ENCODE data around the gene CAMSAP2. TPM values are rescaled to one million over a fixed set of nuclear protein-coding genes. Genes with fewer than 3 reads are reported as not detected.

Gene CAMSAP2
- polyA plus RNA-seq, 1 of the 3 experiments (the other 2 are of a cell fraction): 5.5 TPM

- TF ChIP-seq, protein P1, sequence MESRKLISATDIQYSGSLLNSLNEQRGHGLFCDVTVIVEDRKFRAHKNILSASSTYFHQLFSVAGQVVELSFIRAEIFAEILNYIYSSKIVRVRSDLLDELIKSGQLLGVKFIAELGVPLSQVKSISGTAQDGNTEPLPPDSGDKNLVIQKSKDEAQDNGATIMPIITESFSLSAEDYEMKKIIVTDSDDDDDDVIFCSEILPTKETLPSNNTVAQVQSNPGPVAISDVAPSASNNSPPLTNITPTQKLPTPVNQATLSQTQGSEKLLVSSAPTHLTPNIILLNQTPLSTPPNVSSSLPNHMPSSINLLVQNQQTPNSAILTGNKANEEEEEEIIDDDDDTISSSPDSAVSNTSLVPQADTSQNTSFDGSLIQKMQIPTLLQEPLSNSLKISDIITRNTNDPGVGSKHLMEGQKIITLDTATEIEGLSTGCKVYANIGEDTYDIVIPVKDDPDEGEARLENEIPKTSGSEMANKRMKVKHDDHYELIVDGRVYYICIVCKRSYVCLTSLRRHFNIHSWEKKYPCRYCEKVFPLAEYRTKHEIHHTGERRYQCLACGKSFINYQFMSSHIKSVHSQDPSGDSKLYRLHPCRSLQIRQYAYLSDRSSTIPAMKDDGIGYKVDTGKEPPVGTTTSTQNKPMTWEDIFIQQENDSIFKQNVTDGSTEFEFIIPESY (IDR thresholded peaks at IDR 0.05; ENCODE audit: borderline replicate concordance, low read depth): no peak
- TF ChIP-seq, protein P2, sequence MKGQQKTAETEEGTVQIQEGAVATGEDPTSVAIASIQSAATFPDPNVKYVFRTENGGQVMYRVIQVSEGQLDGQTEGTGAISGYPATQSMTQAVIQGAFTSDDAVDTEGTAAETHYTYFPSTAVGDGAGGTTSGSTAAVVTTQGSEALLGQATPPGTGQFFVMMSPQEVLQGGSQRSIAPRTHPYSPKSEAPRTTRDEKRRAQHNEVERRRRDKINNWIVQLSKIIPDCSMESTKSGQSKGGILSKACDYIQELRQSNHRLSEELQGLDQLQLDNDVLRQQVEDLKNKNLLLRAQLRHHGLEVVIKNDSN (IDR thresholded peaks at IDR 0.05; ENCODE audit: borderline replicate concordance, low read depth): no peak
- TF ChIP-seq TEAD4 (IDR thresholded peaks at IDR 0.05; ENCODE audit: borderline replicate concordance, insufficient read depth): no peak
Measured at GRCh38 chr1:200866116-200866515, 127.4 kb downstream of the CAMSAP2 start (continued).

- H3K9me2 ChIP-seq: no peaks in the 10 kb centered on the region
- H3K9me3 ChIP-seq: no peaks in the 10 kb centered on the region
- no peak overlapping the region for H3K4me3 ChIP-seq (ENCODE audit: low read depth in 2 of 2, low read length in 1 of 2)
- H3K27ac ChIP-seq (ENCODE audit: low read depth in 2 of 2, low read length in 1 of 2): no peak overlapping the region
- no peak for DNase-seq
- H3K9ac ChIP-seq: no peak overlapping the region
- H3K4me1 ChIP-seq (ENCODE audit: control insufficient read depth in 1 of 2, insufficient read depth in 2 of 2, low read depth in 1 of 2, low read length in 1 of 2): peaks cover 0 to 4% of the 10 kb centered on the region in 2 experiments; a peak in 1 of 4 replicates
- peaks cover 16 to 19% of the 10 kb centered on the region in 2 experiments for H3K36me3 ChIP-seq (replicated peaks in 1 of 2; ENCODE audit: control insufficient read depth in 1 of 2, insufficient read depth in 2 of 2, low read length in 1 of 2)
- no peak overlapping the region for H3K4me2 ChIP-seq
- ChIA-PET CTCF (interaction anchor here (2.0 kb wide), 1 partner anchor 25 kb away, joined by 5 read pairs; no protein-coding TSS in a partner anchor), POLR2A (no interaction called here)
- TF ChIP-seq MEF2A (IDR thresholded peaks at IDR 0.05; ENCODE audit: borderline replicate concordance, low read depth) (no peak), RAD21 (IDR thresholded peaks at IDR 0.05; ENCODE audit: low read length) (no peak), RXRA (IDR thresholded peaks at IDR 0.05; ENCODE audit: borderline replicate concordance, low read depth) (no peak), NFIC (IDR thresholded peaks at IDR 0.05; ENCODE audit: borderline replicate concordance) (no peak), EZH2phosphoT487 (IDR thresholded peaks at IDR 0.05; ENCODE audit: borderline replicate concordance, low read depth) (no peak), FOXJ3 (CRISPR knock-in tag; IDR thresholded peaks at IDR 0.05) (no peak), GABPA (IDR thresholded peaks at IDR 0.05; ENCODE audit: low read depth) (no peak), POLR2AphosphoS5 (IDR thresholded peaks at IDR 0.05; ENCODE audit: low read depth, low read length) (no peak), FOXM1 (IDR thresholded peaks at IDR 0.05; ENCODE audit: low read depth) (no peak), RCOR1 (IDR thresholded peaks at IDR 0.05; ENCODE audit: low read length) (no peak), SMC3 (IDR thresholded peaks at IDR 0.05; ENCODE audit: low read depth, low read length) (no peak)
- TF ChIP-seq, protein P3, sequence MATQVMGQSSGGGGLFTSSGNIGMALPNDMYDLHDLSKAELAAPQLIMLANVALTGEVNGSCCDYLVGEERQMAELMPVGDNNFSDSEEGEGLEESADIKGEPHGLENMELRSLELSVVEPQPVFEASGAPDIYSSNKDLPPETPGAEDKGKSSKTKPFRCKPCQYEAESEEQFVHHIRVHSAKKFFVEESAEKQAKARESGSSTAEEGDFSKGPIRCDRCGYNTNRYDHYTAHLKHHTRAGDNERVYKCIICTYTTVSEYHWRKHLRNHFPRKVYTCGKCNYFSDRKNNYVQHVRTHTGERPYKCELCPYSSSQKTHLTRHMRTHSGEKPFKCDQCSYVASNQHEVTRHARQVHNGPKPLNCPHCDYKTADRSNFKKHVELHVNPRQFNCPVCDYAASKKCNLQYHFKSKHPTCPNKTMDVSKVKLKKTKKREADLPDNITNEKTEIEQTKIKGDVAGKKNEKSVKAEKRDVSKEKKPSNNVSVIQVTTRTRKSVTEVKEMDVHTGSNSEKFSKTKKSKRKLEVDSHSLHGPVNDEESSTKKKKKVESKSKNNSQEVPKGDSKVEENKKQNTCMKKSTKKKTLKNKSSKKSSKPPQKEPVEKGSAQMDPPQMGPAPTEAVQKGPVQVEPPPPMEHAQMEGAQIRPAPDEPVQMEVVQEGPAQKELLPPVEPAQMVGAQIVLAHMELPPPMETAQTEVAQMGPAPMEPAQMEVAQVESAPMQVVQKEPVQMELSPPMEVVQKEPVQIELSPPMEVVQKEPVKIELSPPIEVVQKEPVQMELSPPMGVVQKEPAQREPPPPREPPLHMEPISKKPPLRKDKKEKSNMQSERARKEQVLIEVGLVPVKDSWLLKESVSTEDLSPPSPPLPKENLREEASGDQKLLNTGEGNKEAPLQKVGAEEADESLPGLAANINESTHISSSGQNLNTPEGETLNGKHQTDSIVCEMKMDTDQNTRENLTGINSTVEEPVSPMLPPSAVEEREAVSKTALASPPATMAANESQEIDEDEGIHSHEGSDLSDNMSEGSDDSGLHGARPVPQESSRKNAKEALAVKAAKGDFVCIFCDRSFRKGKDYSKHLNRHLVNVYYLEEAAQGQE (IDR thresholded peaks at IDR 0.05; ENCODE audit: low read depth, low read length): no peak
- peaks cover 10% of the 10 kb centered on the region for H3F3A ChIP-seq (replicated peaks; ENCODE audit: insufficient read depth)
- no peaks in the 10 kb centered on the region for H3K27me3 ChIP-seq (ENCODE audit: insufficient read depth)
- no peaks in the 10 kb centered on the region for H4K20me1 ChIP-seq (ENCODE audit: insufficient read depth)
- H2AFZ ChIP-seq (ENCODE audit: low read depth): no peak overlapping the region
- no peaks in the 10 kb centered on the region for H3K79me2 ChIP-seq (ENCODE audit: insufficient read depth)
- 83% methylated on average over 5 of the region's 5 CpGs for WGBS (ENCODE audit: low lambda C conversion rate)
Measured at GRCh38 chr1:200866521-200866920, 127.8 kb downstream of the CAMSAP2 start.
